IMR-90 (cell line): ENCODE results near the gene TMEM247. TPM values are rescaled to one million over a fixed set of nuclear protein-coding genes. Genes with fewer than 3 reads are reported as not detected.

Experiments used
- ATAC-seq: fragments of 200-7000 bp; cut with Tn5 transposase; 2 replicates; pipeline ENCODE4 v1.9.1; 2020; ENCODE audit warnings: low read depth, mild to moderate bottlenecking, moderate library complexity
- BruUV-seq: library from RNA; stranded (reverse); fragments of 400-500 nt; replicated peaks from 2 replicates; lab custom pipeline; 2021; lab: Mats Ljungman, UMichigan
- CTCF ChIA-PET: fragments of 300-600 bp; formaldehyde crosslinking; extraction: SDS; loops from one replicate; lab custom pipeline; 2021; ENCODE audit warnings: antibody characterized with exemption; lab: Yijun Ruan, JAX
- POLR2A ChIA-PET: fragments of 300-600 bp; sonication (Branson Sonifier 250); formaldehyde crosslinking; loops from one replicate; lab custom pipeline; 2022; ENCODE audit warnings: antibody characterized with exemption; ENCODE audit not compliant: unreplicated experiment; lab: Charles Lee
- DNase-seq: peaks from one replicate; pipeline ENCODE4 v3.0.0; 2013
- H2AFZ ChIP-seq: replicated peaks from 2 replicates; pipeline ENCODE3; 2013; ENCODE audit warnings: low read length, mild to moderate bottlenecking; ENCODE audit not compliant: poor library complexity
- H2AK5ac ChIP-seq: 2 replicates; pipeline ENCODE4 v1.6.1; 2013; ENCODE audit warnings: low read depth, low read length, inconsistent platforms
- H2AK9ac ChIP-seq: replicated peaks from 2 replicates; pipeline ENCODE3; 2013; ENCODE audit warnings: mild to moderate bottlenecking, low read depth, low read length, moderate library complexity; ENCODE audit not compliant: poor library complexity
- H2BK120ac ChIP-seq: 2 replicates; pipeline ENCODE4 v1.6.1; 2013; ENCODE audit warnings: low read depth, low read length, inconsistent platforms
- H2BK15ac ChIP-seq: 3 replicates; pipeline ENCODE4 v1.6.1; 2013; ENCODE audit warnings: low read depth, low read length, inconsistent platforms
- H2BK20ac ChIP-seq: 2 replicates; pipeline ENCODE4 v1.6.1; 2013; ENCODE audit warnings: low read depth, mild to moderate bottlenecking, inconsistent platforms, low read length, moderate library complexity
- H2BK5ac ChIP-seq: 2 replicates; pipeline ENCODE4 v1.6.1; 2013; ENCODE audit warnings: mild to moderate bottlenecking, low read depth, low read length, inconsistent platforms; ENCODE audit not compliant: poor library complexity, severe bottlenecking
- H3K14ac ChIP-seq: replicated peaks from 2 replicates; pipeline ENCODE4 v1.6.1; 2013; ENCODE audit warnings: low read depth, low read length, inconsistent platforms
- H3K18ac ChIP-seq: 2 replicates; pipeline ENCODE4 v1.6.1; 2013; ENCODE audit warnings: low read depth, low read length, control low read depth
- H3K23ac ChIP-seq: 2 replicates; pipeline ENCODE4 v1.6.1; 2013; ENCODE audit warnings: low read depth, low read length, inconsistent platforms
- H3K27ac ChIP-seq: 2 replicates; pipeline ENCODE4 v1.5.1; 2013; ENCODE audit warnings: mild to moderate bottlenecking, control low read depth, low read length; ENCODE audit not compliant: insufficient read depth
- H3K27me3 ChIP-seq: 2 replicates; pipeline ENCODE4 v1.6.1; 2013; ENCODE audit warnings: low read length; ENCODE audit not compliant: control insufficient read depth, insufficient read depth
- H3K36me3 ChIP-seq: 2 replicates; pipeline ENCODE4 v1.6.1; 2013; ENCODE audit warnings: low read length, mixed read lengths; ENCODE audit not compliant: control insufficient read depth, insufficient read depth
- H3K4ac ChIP-seq: 2 replicates; pipeline ENCODE4 v1.6.1; 2013; ENCODE audit warnings: low read depth, low read length, inconsistent platforms
- H3K4me1 ChIP-seq: 2 replicates; pipeline ENCODE4 v1.6.1; 2013; ENCODE audit warnings: low read length, mixed read lengths; ENCODE audit not compliant: control insufficient read depth, insufficient read depth
- H3K4me2 ChIP-seq: 2 replicates; pipeline ENCODE4 v1.6.1; 2013; ENCODE audit warnings: low read depth, mild to moderate bottlenecking, control low read depth, low read length, moderate library complexity
- H3K4me3 ChIP-seq: 2 replicates; pipeline ENCODE4 v1.5.1; 2013; ENCODE audit warnings: low read depth, mild to moderate bottlenecking, control low read depth, low read length, moderate library complexity; ENCODE audit not compliant: insufficient read depth
- H3K56ac ChIP-seq: 2 replicates; pipeline ENCODE4 v1.6.1; 2013; ENCODE audit warnings: low read length, inconsistent platforms; ENCODE audit not compliant: insufficient read depth; ENCODE audit errors: extremely low read depth
- H3K79me1 ChIP-seq, 2 experiments: 2 replicates each; pipeline ENCODE4 v1.6.1; 2013; ENCODE audit warnings: low read length in 2 of 2, inconsistent platforms in 1 of 2, low read depth in 1 of 2
- H3K9ac ChIP-seq: 2 replicates; pipeline ENCODE4 v1.6.1; 2013; ENCODE audit warnings: low read depth, low read length, control low read depth
- H3K9me1 ChIP-seq: 2 replicates; pipeline ENCODE4 v1.6.1; 2013; ENCODE audit warnings: low read length, inconsistent platforms; ENCODE audit not compliant: insufficient read depth
- H3K9me3 ChIP-seq: 2 replicates; pipeline ENCODE4 v1.6.1; 2013; ENCODE audit warnings: low read length; ENCODE audit not compliant: control insufficient read depth, insufficient read depth
- H4K20me1 ChIP-seq: 2 replicates; pipeline ENCODE4 v1.6.1; 2013; ENCODE audit warnings: low read length, inconsistent platforms; ENCODE audit not compliant: insufficient read depth
- H4K5ac ChIP-seq: 2 replicates; pipeline ENCODE4 v1.6.1; 2013; ENCODE audit warnings: mild to moderate bottlenecking, low read depth, low read length, control low read depth
- H4K8ac ChIP-seq, 2 experiments: 2 replicates each; pipeline ENCODE4 v1.6.1; 2013; ENCODE audit warnings: low read depth in 2 of 2, low read length in 2 of 2, control low read depth in 1 of 2, inconsistent platforms in 1 of 2
- H4K91ac ChIP-seq: 2 replicates; pipeline ENCODE4 v1.6.1; 2013; ENCODE audit warnings: low read depth, low read length, inconsistent platforms; ENCODE audit not compliant: insufficient read depth
- BHLHE40 ChIP-seq: fragments of 150-350 bp; IDR thresholded peaks from 2 replicates; pipeline ENCODE4 v1.6.1; 2016; ENCODE audit warnings: mild to moderate bottlenecking, low read depth, low read length
- CEBPB ChIP-seq: IDR thresholded peaks from 2 replicates; pipeline ENCODE4 v1.6.1; 2012; ENCODE audit warnings: low read depth, low read length, improper control_type of control experiment
- CHD1 ChIP-seq: IDR thresholded peaks from 2 replicates; pipeline ENCODE4 v1.6.1; 2012; ENCODE audit warnings: low read depth, low read length, improper control_type of control experiment
- CTCF ChIP-seq: conservative IDR thresholded peaks from 2 replicates; pipeline ENCODE4 v1.5.1; 2012; ENCODE audit warnings: mild to moderate bottlenecking, low read depth, low read length, improper control_type of control experiment
- ELK1 ChIP-seq: fragments of 150-350 bp; IDR thresholded peaks from 2 replicates; pipeline ENCODE4 v1.6.1; 2016; ENCODE audit warnings: low read depth, mild to moderate bottlenecking, low read length, moderate library complexity, borderline replicate concordance
- FOS ChIP-seq: fragments of 150-350 bp; IDR thresholded peaks from 2 replicates; pipeline ENCODE4 v1.6.1; 2016; ENCODE audit warnings: low read depth, low read length
- MAFK ChIP-seq: IDR thresholded peaks from 2 replicates; pipeline ENCODE4 v1.6.1; 2012; ENCODE audit warnings: low read depth, low read length, improper control_type of control experiment
- MAZ ChIP-seq: IDR thresholded peaks from 2 replicates; pipeline ENCODE4 v1.6.1; 2012; ENCODE audit warnings: low read depth, mild to moderate bottlenecking, low read length, improper control_type of control experiment, moderate library complexity, borderline replicate concordance
- MXI1 ChIP-seq: IDR thresholded peaks from 2 replicates; pipeline ENCODE4 v1.6.1; 2012; ENCODE audit warnings: low read depth, mild to moderate bottlenecking, low read length, moderate library complexity, borderline replicate concordance
- NFE2L2 ChIP-seq: fragments of 150-350 bp; IDR thresholded peaks from 2 replicates; pipeline ENCODE4 v1.6.1; 2016; ENCODE audit warnings: low read depth, mild to moderate bottlenecking, low read length
- POLR2A ChIP-seq: IDR thresholded peaks from 2 replicates; pipeline ENCODE4 v1.6.1; 2012; ENCODE audit warnings: mild to moderate bottlenecking, low read depth, low read length
- RAD21 ChIP-seq: IDR thresholded peaks from 2 replicates; pipeline ENCODE4 v1.6.1; 2012; ENCODE audit warnings: low read length, improper control_type of control experiment
- RCOR1 ChIP-seq: IDR thresholded peaks from 2 replicates; pipeline ENCODE4 v1.6.1; 2012; ENCODE audit warnings: mild to moderate bottlenecking, low read length, improper control_type of control experiment; ENCODE audit not compliant: insufficient replicate concordance
- RFX5 ChIP-seq: IDR thresholded peaks from 2 replicates; pipeline ENCODE4 v1.8.0; 2012; ENCODE audit warnings: low read depth, mild to moderate bottlenecking, low read length, moderate library complexity
- SMC3 ChIP-seq: fragments of 150-350 bp; IDR thresholded peaks from 2 replicates; pipeline ENCODE4 v1.6.1; 2016; ENCODE audit warnings: low read depth, mild to moderate bottlenecking, antibody characterized with exemption, low read length, moderate library complexity
- USF2 ChIP-seq: fragments of 150-350 bp; IDR thresholded peaks from 2 replicates; pipeline ENCODE4 v1.6.1; 2017; ENCODE audit warnings: mild to moderate bottlenecking, antibody characterized with exemption, low read length, low read depth
- WGBS, 2 experiments: methylation state at CpG; one replicate each; pipeline versions ENCODE4 v1.1.5 to v1.1.7; 2013; ENCODE audit warnings: missing lambda C conversion rate in 2 of 2; ENCODE audit not compliant: insufficient read length in 1 of 2; ENCODE audit errors: extremely low coverage in 2 of 2; 5-methylcytosine and 5-hydroxymethylcytosine counted together
- dilution Hi-C: fragments of 300-500 bp; cut with HindIII; formaldehyde crosslinking; loops from one replicate; pipeline ENCODE4 v1.14.3; 2018; ENCODE audit warnings: low sequenced_read_pairs; ENCODE audit not compliant: unreplicated experiment
- in situ Hi-C: fragments of 300-500 bp; cut with MboI; formaldehyde crosslinking; loops from 3 replicates; pipeline ENCODE4 v1.14.3; 2019; ENCODE audit warnings: low sequenced_read_pairs, inconsistent platforms, mixed read lengths
- intact Hi-C: fragments of 100-400 bp; cut with micrococcal nuclease; formaldehyde crosslinking; loops from 2 replicates; pipeline ENCODE4 v1.10.0; 2022
- polyA plus RNA-seq, 3 experiments: library from polyadenylated mRNA; depleted of rRNA; stranded (reverse); fragments of >200 nt; gene quantifications; 2 replicates each; pipeline ENCODE4 v1.2.3, GENCODE V29; 2012; ENCODE audit warnings: low replicate concordance in 1 of 3
- total RNA-seq: library from RNA; depleted of rRNA; stranded (reverse); fragments of >200 nt; gene quantifications from 2 replicates; pipeline ENCODE4 v1.2.3, GENCODE V29; 2012

Gene TMEM247
- total and polyA plus RNA-seq, 2 of the 4 experiments (the other 2 are of a cell fraction): not detected

GRCh38 chr2:46493971-46494250, 14.5 kb downstream of the TMEM247 start:
- Histone ChIP-seq H3K27me3 (no peaks in the 10 kb centered on the region), H3K14ac (peak overlapping the region; percentile 40), H3K9ac (no peak overlapping the region), H2BK20ac (peak overlapping the region; percentile 92), H2BK5ac (no peak overlapping the region), H3K4me1 (peaks cover 29% of the 10 kb centered on the region), H3K79me1 (peaks cover 0 to 5% of the 10 kb centered on the region in 2 experiments; a peak in 1 of 4 replicates), H3K18ac (no peak overlapping the region), H3K9me3 (no peaks in the 10 kb centered on the region), H2BK120ac (peak overlapping the region; percentile 89), H3K9me1 (peaks cover 23% of the 10 kb centered on the region), H2AFZ (peak overlapping the region; percentile 16), H4K8ac (peak overlapping the region in 1 of 2 experiments; percentile 33; a peak in 1 of 4 replicates), H3K4me3 (no peak overlapping the region), H3K23ac (peak overlapping the region; percentile 6; the same call in 1 of the 2 replicates), H3K56ac (no peak overlapping the region), H2AK5ac (peak overlapping the region; percentile 73; the same call in 1 of the 2 replicates), H4K91ac (0 out of 2 replicates have a peak overlapping the region, but pooled peaks have one; percentile 3), H3K36me3 (no peaks in the 10 kb centered on the region), H4K5ac (no peak overlapping the region), H2AK9ac (no peak overlapping the region), H3K4ac (peak overlapping the region; percentile 79), H3K4me2 (no peak overlapping the region), H4K20me1 (no peaks in the 10 kb centered on the region), H3K27ac (no peak overlapping the region), H2BK15ac (peak overlapping the region; percentile 59; the same call in 2 of the 3 replicates)
- ChIA-PET POLR2A (no interaction called here), CTCF (interaction anchor here (1.2 kb wide), 1 partner anchor 47 kb away, joined by 4 read pairs; no protein-coding TSS in a partner anchor)
- TF ChIP-seq MXI1 (no peak), USF2 (no peak), RAD21 (no peak), NFE2L2 (no peak), CEBPB (no peak), RCOR1 (no peak), CTCF (no peak), RFX5 (no peak), BHLHE40 (no peak), MAFK (no peak), FOS (no peak), ELK1 (no peak), CHD1 (no peak), POLR2A (no peak), MAZ (no peak), SMC3 (no peak)
- in situ Hi-C loops (no loop called here), intact Hi-C loops (no loop called here), dilution Hi-C loops (no loop called here)
- no peak for DNase-seq
- 23% methylated on average over 3 of the region's 4 CpGs; no CpG with 5 or more reads in 1 of the 2 experiments for WGBS, 2 experiments
- BruUV-seq: no TSS peak
- no peak for ATAC-seq
